Karpas-422 (cell line): ENCODE results near the gene IL5RA. TPM values are rescaled to one million over a fixed set of nuclear protein-coding genes. Genes with fewer than 3 reads are reported as not detected.

Experiments
- DNase-seq: peaks from one replicate; pipeline ENCODE4 v3.0.0-alpha.2; 2015
- H2AFZ ChIP-seq: fragments of 200-600 bp; sonication (generic); 2 replicates; pipeline ENCODE4 v1.6.1; 2014; ENCODE audit warnings: antibody characterized with exemption, low read length, mixed read lengths
- H3K27ac ChIP-seq: fragments of 200-600 bp; sonication (generic); 2 replicates; pipeline ENCODE4 v1.5.1; 2014; ENCODE audit warnings: mild to moderate bottlenecking, low read length, moderate library complexity
- H3K27me3 ChIP-seq: fragments of 200-600 bp; sonication (generic); 2 replicates; pipeline ENCODE4 v1.6.1; 2014; ENCODE audit warnings: low read length, mixed read lengths
- H3K36me3 ChIP-seq: fragments of 200-600 bp; sonication (generic); 2 replicates; pipeline ENCODE4 v1.6.1; 2014; ENCODE audit warnings: low read length, mixed read lengths; ENCODE audit not compliant: insufficient read depth
- H3K4me1 ChIP-seq: fragments of 200-600 bp; sonication (generic); 2 replicates; pipeline ENCODE4 v1.6.1; 2014; ENCODE audit warnings: mild to moderate bottlenecking, low read length, mixed read lengths
- H3K4me2 ChIP-seq: fragments of 200-600 bp; sonication (generic); 2 replicates; pipeline ENCODE4 v1.6.1; 2014; ENCODE audit warnings: low read length, low read depth, mild to moderate bottlenecking; ENCODE audit not compliant: poor library complexity, severe bottlenecking
- H3K4me3 ChIP-seq: fragments of 200-600 bp; sonication (generic); 2 replicates; pipeline ENCODE4 v1.5.1; 2014; ENCODE audit warnings: mild to moderate bottlenecking, antibody characterized with exemption, low read length, mixed read lengths
- H3K79me2 ChIP-seq: fragments of 200-600 bp; sonication (generic); 2 replicates; pipeline ENCODE4 v1.6.1; 2014; ENCODE audit warnings: mild to moderate bottlenecking, low read length, mixed read lengths
- H3K9ac ChIP-seq: fragments of 200-600 bp; sonication (generic); 2 replicates; pipeline ENCODE4 v1.6.0; 2014; ENCODE audit warnings: low read length
- H3K9me2 ChIP-seq: fragments of 200-600 bp; sonication (generic), shearing (Covaris generic); replicated peaks from 2 replicates; pipeline ENCODE4 v1.6.0; 2014; ENCODE audit warnings: mild to moderate bottlenecking, low read length, moderate library complexity; ENCODE audit not compliant: insufficient read depth
- H3K9me3 ChIP-seq: fragments of 300-700, 200-600 bp; sonication (generic); 2 replicates; pipeline ENCODE4 v1.6.1; 2014; ENCODE audit warnings: low read length, mixed read lengths
- H4K20me1 ChIP-seq: fragments of 200-600 bp; sonication (generic); 2 replicates; pipeline ENCODE4 v1.6.1; 2014; ENCODE audit warnings: mild to moderate bottlenecking, antibody characterized with exemption, low read length, low read depth; ENCODE audit not compliant: insufficient read depth
- total RNA-seq: library from RNA; depleted of rRNA; stranded (reverse); fragments of >200 nt; shearing (Covaris generic); gene quantifications from 2 replicates; pipeline ENCODE4 v1.2.3, GENCODE V29; 2014; ENCODE audit warnings: low replicate concordance; rRNA removed

The IL5RA gene, protein sequence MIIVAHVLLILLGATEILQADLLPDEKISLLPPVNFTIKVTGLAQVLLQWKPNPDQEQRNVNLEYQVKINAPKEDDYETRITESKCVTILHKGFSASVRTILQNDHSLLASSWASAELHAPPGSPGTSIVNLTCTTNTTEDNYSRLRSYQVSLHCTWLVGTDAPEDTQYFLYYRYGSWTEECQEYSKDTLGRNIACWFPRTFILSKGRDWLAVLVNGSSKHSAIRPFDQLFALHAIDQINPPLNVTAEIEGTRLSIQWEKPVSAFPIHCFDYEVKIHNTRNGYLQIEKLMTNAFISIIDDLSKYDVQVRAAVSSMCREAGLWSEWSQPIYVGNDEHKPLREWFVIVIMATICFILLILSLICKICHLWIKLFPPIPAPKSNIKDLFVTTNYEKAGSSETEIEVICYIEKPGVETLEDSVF
- not detected in 2 replicates for total RNA-seq

DNA sequence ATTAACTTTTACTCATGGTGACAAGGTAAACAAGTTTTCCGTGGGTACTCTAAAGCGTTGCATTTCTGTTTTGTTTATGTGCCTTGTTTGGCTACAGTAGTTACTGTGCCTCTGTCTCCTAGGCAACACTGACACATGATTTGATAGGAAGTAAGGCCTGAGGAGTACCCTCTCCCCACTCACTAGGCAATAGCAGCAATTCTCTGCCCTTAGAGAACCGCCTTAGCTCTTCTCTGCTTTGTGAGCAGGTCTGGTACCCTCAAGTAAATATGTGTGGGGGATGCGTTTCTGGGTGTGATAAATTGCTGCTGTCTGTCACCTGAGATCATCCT lies at the start of gene IL5RA:
Gene IL5RA (minus strand): TSS at position 76 of the 332 bp plus-strand sequence. CDS start 5,390 bp downstream, outside the sequence.
- no peaks in the 10 kb centered on the region for H3K36me3 ChIP-seq
- no peak within 1 kb of the TSS for H3K4me2 ChIP-seq
- no peaks in the 10 kb centered on the region for H3K27me3 ChIP-seq
- H3K4me3 ChIP-seq: no peak within 1 kb of the TSS
- no peak within 1 kb of the TSS for H2AFZ ChIP-seq
- H3K9ac ChIP-seq: no peak within 1 kb of the TSS
- no peaks in the 10 kb centered on the region for H3K79me2 ChIP-seq
- no peaks in the 10 kb centered on the region for H3K9me2 ChIP-seq
- no peaks in the 10 kb centered on the region for H3K9me3 ChIP-seq
- no peaks in the 10 kb centered on the region for H4K20me1 ChIP-seq
- no peak within 1 kb of the TSS for H3K27ac ChIP-seq
- DNase-seq: no peak
- H3K4me1 ChIP-seq: no peaks in the 10 kb centered on the region

DNA sequence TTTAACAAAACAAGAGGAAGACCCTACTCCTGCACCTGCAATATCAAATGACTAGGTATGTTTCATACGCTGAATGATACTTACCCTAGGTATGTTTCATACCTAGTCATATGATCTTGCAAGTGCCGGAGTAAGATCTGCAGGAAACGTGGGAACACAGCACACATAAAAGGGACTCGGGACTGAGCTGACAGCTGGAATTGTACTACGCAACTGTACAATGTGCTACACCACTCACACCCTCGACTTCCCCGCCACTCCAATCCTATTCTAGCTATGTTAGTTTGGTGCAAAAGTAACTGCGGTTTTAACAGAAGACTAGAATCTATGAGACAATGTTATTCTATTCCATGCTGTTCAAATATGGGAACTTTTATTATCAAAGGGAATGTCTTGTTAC lies 47.3 kb upstream of the IL5RA start:
- Histone ChIP-seq H3K9me2 (no peaks in the 10 kb centered on the region), H3K4me3 (no peak overlapping the region), H3K4me2 (no peak overlapping the region), H4K20me1 (no peaks in the 10 kb centered on the region), H2AFZ (no peak overlapping the region), H3K4me1 (no peaks in the 10 kb centered on the region), H3K9me3 (no peaks in the 10 kb centered on the region), H3K9ac (no peak overlapping the region), H3K27ac (no peak overlapping the region), H3K79me2 (no peaks in the 10 kb centered on the region), H3K36me3 (peaks cover 58% of the 10 kb centered on the region), H3K27me3 (no peaks in the 10 kb centered on the region)
- DNase-seq: no peak

DNA sequence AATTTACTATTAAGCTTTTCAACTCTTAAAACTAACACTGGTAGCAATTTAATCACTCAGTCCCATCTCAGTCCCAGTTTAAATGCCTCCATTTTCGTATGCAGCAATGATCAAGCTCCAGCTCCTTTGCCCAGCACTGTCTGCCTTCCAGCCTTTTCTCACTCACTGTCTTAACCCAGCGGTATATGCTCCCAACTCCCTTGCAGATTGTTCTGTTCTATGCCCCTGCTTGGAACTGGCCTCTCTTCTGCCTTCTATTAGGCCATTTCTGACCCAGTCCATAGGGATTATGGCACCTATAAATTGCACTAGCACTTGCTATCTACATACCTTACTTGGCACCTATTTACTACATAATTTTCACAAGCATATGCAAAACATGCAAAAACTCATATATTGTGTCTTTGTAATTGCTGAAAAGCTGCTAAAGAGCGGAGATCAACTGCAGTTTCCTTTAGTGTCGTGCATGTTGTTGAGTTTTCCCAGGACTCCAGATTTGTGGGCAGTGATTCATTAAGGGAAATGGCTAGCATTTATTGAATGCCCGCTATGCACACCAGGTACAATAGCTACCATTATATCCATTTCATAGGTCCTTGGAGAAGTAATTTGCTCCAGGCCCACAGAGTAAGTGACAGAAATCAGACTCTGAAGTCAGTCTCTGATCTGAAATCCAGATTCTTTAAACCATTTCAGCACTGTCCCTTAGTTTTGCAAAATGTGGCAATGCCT lies 44.9 kb upstream of the IL5RA start:
- H3K4me2 ChIP-seq: no peak overlapping the region
- H3K9ac ChIP-seq: no peak overlapping the region
- no peaks in the 10 kb centered on the region for H3K27me3 ChIP-seq
- 0 out of 2 replicates have a peak, but pooled peaks cover 6% of the 10 kb centered on the region for H3K79me2 ChIP-seq
- H3K4me3 ChIP-seq: no peak overlapping the region
- H3K36me3 ChIP-seq: peaks cover 71% of the 10 kb centered on the region
- no peak for DNase-seq
- H3K4me1 ChIP-seq: no peaks in the 10 kb centered on the region
- no peaks in the 10 kb centered on the region for H3K9me3 ChIP-seq
- no peak overlapping the region for H2AFZ ChIP-seq
- no peaks in the 10 kb centered on the region for H4K20me1 ChIP-seq
- H3K9me2 ChIP-seq: no peaks in the 10 kb centered on the region
- H3K27ac ChIP-seq: no peak overlapping the region

DNA sequence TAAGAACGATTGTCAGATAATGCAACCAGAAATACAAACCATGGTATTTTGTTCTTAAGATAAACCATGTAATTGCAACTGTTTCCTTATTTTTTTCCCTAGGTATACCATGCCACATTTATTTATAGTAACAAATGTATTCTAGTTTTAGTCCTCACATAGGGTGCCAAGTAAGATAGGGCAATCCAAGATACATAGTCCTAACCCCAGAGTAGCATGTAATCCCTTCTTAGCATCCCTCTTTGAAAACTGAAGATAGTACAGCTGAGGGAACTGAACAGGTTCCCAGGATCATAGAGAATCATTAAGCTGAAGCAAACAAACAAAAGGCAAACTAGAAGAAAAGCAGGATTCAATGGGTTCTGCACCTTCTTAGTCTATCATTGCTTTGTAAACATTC lies 41.3 kb upstream of the IL5RA start:
- H3K79me2 ChIP-seq: peaks cover 9% of the 10 kb centered on the region; the same call in 1 of the 2 replicates
- H2AFZ ChIP-seq: no peak overlapping the region
- no peak overlapping the region for H3K9ac ChIP-seq
- H3K27me3 ChIP-seq: no peaks in the 10 kb centered on the region
- no peak overlapping the region for H3K27ac ChIP-seq
- no peak for DNase-seq
- peaks cover 81% of the 10 kb centered on the region for H3K36me3 ChIP-seq
- H4K20me1 ChIP-seq: 0 out of 2 replicates have a peak, but pooled peaks cover 4% of the 10 kb centered on the region
- H3K4me3 ChIP-seq: no peak overlapping the region
- H3K4me1 ChIP-seq: no peaks in the 10 kb centered on the region
- no peak overlapping the region for H3K4me2 ChIP-seq
- no peaks in the 10 kb centered on the region for H3K9me2 ChIP-seq
- no peaks in the 10 kb centered on the region for H3K9me3 ChIP-seq

DNA sequence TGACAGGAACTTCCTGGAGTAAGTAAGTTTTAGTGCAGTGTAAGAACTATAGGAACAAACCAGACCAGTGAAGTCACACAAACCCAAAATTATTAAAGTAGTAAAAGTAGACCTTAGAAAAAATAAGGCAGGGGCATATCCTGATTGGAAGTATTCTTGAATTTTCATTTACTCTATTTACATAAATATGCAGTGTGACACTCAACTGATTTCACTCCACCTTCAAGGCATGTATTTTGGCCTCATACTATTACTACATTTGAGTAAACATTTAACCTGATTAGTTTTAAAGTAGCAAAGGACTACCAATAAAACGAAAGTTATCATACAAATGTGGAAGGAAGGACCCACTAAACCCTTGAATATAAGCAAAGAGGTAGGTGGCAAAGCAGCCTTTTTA lies 39.4 kb upstream of the IL5RA start:
- Histone ChIP-seq H2AFZ (no peak overlapping the region), H3K4me3 (no peak overlapping the region), H3K9ac (no peak overlapping the region), H3K9me2 (no peaks in the 10 kb centered on the region), H3K79me2 (peaks cover 9% of the 10 kb centered on the region; the same call in 1 of the 2 replicates), H3K9me3 (no peaks in the 10 kb centered on the region), H3K4me1 (no peaks in the 10 kb centered on the region), H3K36me3 (peaks cover 87% of the 10 kb centered on the region), H3K27me3 (no peaks in the 10 kb centered on the region), H3K4me2 (no peak overlapping the region), H4K20me1 (0 out of 2 replicates have a peak, but pooled peaks cover 7% of the 10 kb centered on the region), H3K27ac (no peak overlapping the region)
- DNase-seq: no peak

DNA sequence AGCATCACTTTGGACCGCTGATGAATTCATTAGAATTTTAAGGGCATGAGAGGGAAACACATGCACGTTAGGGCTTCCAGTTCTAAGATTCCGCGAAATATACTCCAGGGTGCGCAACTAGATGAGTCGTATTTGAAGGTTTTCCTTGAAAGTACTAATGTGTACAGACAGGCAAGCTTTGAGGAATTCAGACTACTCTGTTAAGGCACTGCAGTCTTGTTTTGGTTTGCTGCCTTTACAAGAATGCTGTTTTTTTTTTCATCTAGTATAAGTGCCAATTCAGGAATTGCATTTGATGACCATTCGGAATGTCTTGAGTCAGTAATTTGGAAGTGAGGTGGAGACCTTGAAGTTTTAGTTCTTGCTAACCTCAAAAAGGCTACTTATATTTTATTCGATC lies 35.7 kb upstream of the IL5RA start:
- no peak overlapping the region for H3K27ac ChIP-seq
- peaks cover 90% of the 10 kb centered on the region for H3K36me3 ChIP-seq
- H3K9ac ChIP-seq: no peak overlapping the region
- peaks cover 28% of the 10 kb centered on the region for H3K79me2 ChIP-seq
- H3K4me3 ChIP-seq: no peak overlapping the region
- H3K9me2 ChIP-seq: no peaks in the 10 kb centered on the region
- H2AFZ ChIP-seq: no peak overlapping the region
- no peaks in the 10 kb centered on the region for H3K27me3 ChIP-seq
- H3K4me2 ChIP-seq: no peak overlapping the region
- no peak for DNase-seq
- 0 out of 2 replicates have a peak, but pooled peaks cover 12% of the 10 kb centered on the region for H4K20me1 ChIP-seq
- no peaks in the 10 kb centered on the region for H3K4me1 ChIP-seq
- H3K9me3 ChIP-seq: no peaks in the 10 kb centered on the region

DNA sequence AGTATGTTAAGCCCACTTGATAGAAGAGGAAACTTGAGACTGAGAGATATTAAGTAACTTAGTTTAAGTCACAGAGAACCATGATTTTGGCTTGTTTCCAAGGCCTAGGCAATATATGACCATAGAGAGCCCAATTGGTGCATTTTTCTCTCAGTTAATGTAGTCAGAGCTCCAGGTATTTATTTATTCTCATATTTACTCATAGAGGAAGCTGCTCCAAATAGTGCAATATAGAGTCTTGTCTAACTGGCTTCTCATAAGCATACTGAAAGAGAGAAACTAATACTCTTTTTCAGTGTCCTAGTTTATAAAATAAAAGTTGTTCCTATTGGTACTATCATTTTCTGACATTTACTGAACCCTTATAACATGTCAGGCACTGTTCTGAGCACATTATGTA lies 31.8 kb upstream of the IL5RA start:
- Histone ChIP-seq H3K4me2 (no peak overlapping the region), H2AFZ (no peak overlapping the region), H3K27ac (no peak overlapping the region), H3K9me3 (no peaks in the 10 kb centered on the region), H3K79me2 (peaks cover 47% of the 10 kb centered on the region), H3K36me3 (peaks cover 90% of the 10 kb centered on the region; the same call in 1 of the 2 replicates), H3K4me3 (no peak overlapping the region), H4K20me1 (0 out of 2 replicates have a peak, but pooled peaks cover 16% of the 10 kb centered on the region), H3K9ac (no peak overlapping the region), H3K27me3 (no peaks in the 10 kb centered on the region), H3K4me1 (no peaks in the 10 kb centered on the region), H3K9me2 (no peaks in the 10 kb centered on the region)
- no peak for DNase-seq

DNA sequence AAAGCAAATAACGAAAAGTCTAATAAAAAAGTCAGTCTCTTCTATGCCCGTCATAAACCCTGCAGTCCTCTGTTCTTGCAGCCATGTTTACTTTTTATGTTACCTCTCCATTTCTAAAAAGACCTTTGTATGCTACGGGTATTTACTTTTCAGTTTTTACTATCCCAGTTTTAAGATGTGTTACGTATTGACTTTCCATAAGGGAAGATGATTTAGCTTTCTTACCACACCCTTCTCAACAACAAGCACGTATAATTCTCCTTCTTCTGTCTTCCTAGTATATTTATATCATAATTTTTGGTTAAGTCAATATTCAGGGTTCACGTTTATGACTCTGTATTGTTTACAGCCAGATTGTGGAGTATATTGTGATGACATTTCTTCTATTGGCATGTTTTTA lies 27.4 kb upstream of the IL5RA start:
- Histone ChIP-seq H3K4me1 (no peaks in the 10 kb centered on the region), H3K27me3 (no peaks in the 10 kb centered on the region), H3K4me3 (no peak overlapping the region), H3K9me3 (no peaks in the 10 kb centered on the region), H3K79me2 (peaks cover 81% of the 10 kb centered on the region), H3K27ac (no peak overlapping the region), H3K36me3 (peaks cover 68% of the 10 kb centered on the region; the same call in 1 of the 2 replicates), H3K9ac (no peak overlapping the region), H2AFZ (no peak overlapping the region), H3K9me2 (no peaks in the 10 kb centered on the region), H4K20me1 (peaks cover 21% of the 10 kb centered on the region), H3K4me2 (no peak overlapping the region)
- no peak for DNase-seq
